ENCODE data around the gene DLX3. TPM values are rescaled to one million over a fixed set of nuclear protein-coding genes. Genes with fewer than 3 reads are reported as not detected.
A peak's percentile ranks its signal among the peaks of the same experiment; 100 is the strongest.

DLX3 gene
- total RNA-seq, 3 donors from 2014 or later, result 0.44 to 0.98 TPM; not detected in 1

GRCh38 chr17:49955157-49955556 lies 39.9 kb downstream of the DLX3 start:
- Histone ChIP-seq H3K36me3 (no peaks in the 10 kb centered on the region), H3K4me1 (no peaks in the 10 kb centered on the region), H3K27ac (no peak overlapping the region), H3K9me3 (no peaks in the 10 kb centered on the region), H3K27me3 (peaks cover 0 to 4% of the 10 kb centered on the region in 2 donors), H3K4me3 (no peak overlapping the region)
- TF ChIP-seq POLR2A (IDR thresholded peaks at IDR 0.05) (no peak), POLR2AphosphoS5 (IDR thresholded peaks at IDR 0.05) (no peak), CTCF (IDR thresholded peaks at IDR 0.05) (no peak)
- no peak for DNase-seq (ENCODE audit: low spot score in 2 of 2)
- intact Hi-C loops (cut with DNase I; ENCODE audit: low total_unique reads), result no loop called here

- no peak overlapping the region for H3K27ac ChIP-seq
- intact Hi-C loops (cut with DNase I; ENCODE audit: low total_unique reads), result no loop called here
- DNase-seq (ENCODE audit: low spot score in 2 of 2), result no peak
- no peak overlapping the region for H3K4me3 ChIP-seq
- H3K4me1 ChIP-seq, result no peaks in the 10 kb centered on the region
- TF ChIP-seq POLR2AphosphoS5 (IDR thresholded peaks at IDR 0.05) (no peak), CTCF (IDR thresholded peaks at IDR 0.05) (no peak), POLR2A (IDR thresholded peaks at IDR 0.05) (no peak)
- H3K27me3 ChIP-seq, result peaks cover 0 to 4% of the 10 kb centered on the region in 2 donors
- no peaks in the 10 kb centered on the region for H3K9me3 ChIP-seq
- no peaks in the 10 kb centered on the region for H3K36me3 ChIP-seq
Measured at GRCh38 chr17:49952912-49953497, 42.0 kb downstream of the DLX3 start.

GRCh38 chr17:49952209-49952911 lies 42.7 kb downstream of the DLX3 start:
- H3K9me3 ChIP-seq, result no peaks in the 10 kb centered on the region
- no peak overlapping the region for H3K4me3 ChIP-seq
- no peaks in the 10 kb centered on the region for H3K36me3 ChIP-seq
- no peak overlapping the region for H3K27ac ChIP-seq
- H3K27me3 ChIP-seq, result peaks cover 0 to 2% of the 10 kb centered on the region in 2 donors
- no peaks in the 10 kb centered on the region for H3K4me1 ChIP-seq
- TF ChIP-seq CTCF (IDR thresholded peaks at IDR 0.05) (peak; percentile 57 to 83 (median 57)), POLR2AphosphoS5 (IDR thresholded peaks at IDR 0.05) (no peak), POLR2A (IDR thresholded peaks at IDR 0.05) (no peak)
- intact Hi-C loops (cut with DNase I; ENCODE audit: low total_unique reads), result no loop called here
- DNase-seq (ENCODE audit: low spot score in 2 of 2), result peak; percentile 68 to 85

GRCh38 chr17:49951362-49952082 lies 43.5 kb downstream of the DLX3 start:
- H3K36me3 ChIP-seq, result no peaks in the 10 kb centered on the region
- no peaks in the 10 kb centered on the region for H3K9me3 ChIP-seq
- H3K4me1 ChIP-seq, result no peaks in the 10 kb centered on the region
- H3K27me3 ChIP-seq, result no peaks in the 10 kb centered on the region
- DNase-seq (ENCODE audit: low spot score in 2 of 2), result no peak
- TF ChIP-seq CTCF (IDR thresholded peaks at IDR 0.05) (no peak), POLR2AphosphoS5 (IDR thresholded peaks at IDR 0.05) (no peak), POLR2A (IDR thresholded peaks at IDR 0.05) (no peak)
- no peak overlapping the region for H3K27ac ChIP-seq
- intact Hi-C loops (cut with DNase I; ENCODE audit: low total_unique reads), result no loop called here
- no peak overlapping the region for H3K4me3 ChIP-seq

- Histone ChIP-seq H3K9me3 (no peaks in the 10 kb centered on the region), H3K4me1 (no peaks in the 10 kb centered on the region), H3K27ac (no peak overlapping the region), H3K36me3 (no peaks in the 10 kb centered on the region), H3K4me3 (no peak overlapping the region), H3K27me3 (peaks cover 0 to 7% of the 10 kb centered on the region in 2 donors)
- no peak for DNase-seq (ENCODE audit: low spot score in 2 of 2)
- TF ChIP-seq POLR2A (IDR thresholded peaks at IDR 0.05), result no peak
- intact Hi-C loops (cut with DNase I; ENCODE audit: low total_unique reads), result no loop called here
Measured at GRCh38 chr17:49949634-49950033, 45.4 kb downstream of the DLX3 start.

Data from breast epithelium (tissue), 4 donors.